K562 treated with DMSO at 1 percent for 4 hours (cell line): ENCODE measurements around the gene ARHGAP15. TPM values are rescaled to one million over a fixed set of nuclear protein-coding genes. Genes with fewer than 3 reads are reported as not detected.

Experiments used
- total RNA-seq: library from RNA; unstranded; fragments of 300-600 nt; gene quantifications from 2 replicates; pipeline ENCODE4 v1.2.3, GENCODE V29; 2022; ENCODE audit not compliant: insufficient read depth

Gene ARHGAP15
- 11.4 and 13.2 TPM in 2 replicates for total RNA-seq

DNA sequence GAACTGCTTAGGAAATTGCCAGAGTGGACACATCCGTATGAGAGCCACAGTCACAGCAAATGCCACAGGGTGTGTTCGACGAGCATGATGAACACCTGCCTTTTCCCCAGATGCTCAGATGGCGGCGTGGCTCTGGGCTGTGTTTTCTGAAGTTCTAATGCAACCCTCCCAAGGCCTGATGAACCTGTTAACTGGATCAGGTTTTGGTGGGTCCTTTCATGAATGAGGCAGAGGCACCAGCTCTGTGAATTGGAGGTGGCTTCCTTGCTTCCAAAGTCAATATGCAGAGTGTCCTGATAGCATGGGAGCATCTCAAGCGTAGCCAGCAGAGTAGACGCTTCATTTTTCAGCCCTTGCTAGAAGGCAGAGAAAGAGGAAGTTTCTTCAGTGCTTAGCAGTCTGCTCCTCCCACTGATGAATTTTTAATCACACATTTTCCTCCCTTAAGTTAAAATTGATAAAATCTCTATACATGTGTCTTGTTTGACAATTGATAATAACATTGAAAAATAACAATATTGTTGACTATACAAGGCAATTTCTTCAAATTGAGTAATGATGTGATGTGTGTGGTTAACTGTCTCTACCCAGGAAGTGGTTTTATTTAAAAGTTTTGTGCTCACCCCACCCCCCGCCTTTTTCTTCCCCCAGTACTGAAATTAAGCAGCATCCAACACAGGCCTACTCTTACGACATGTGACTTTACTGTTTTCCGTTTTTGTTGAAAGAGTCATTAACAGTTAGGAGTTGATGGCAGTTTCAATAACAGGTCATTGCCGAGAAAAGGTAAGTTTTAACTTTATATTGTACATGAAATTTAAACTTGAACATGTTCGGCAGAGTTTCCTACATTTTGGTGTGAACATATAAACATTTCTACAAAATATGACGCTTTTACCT is at the start of gene ARHGAP15:
ARHGAP15 (plus strand) TSS at position 739 of the 900 bp plus-strand sequence.

